Thyroid gland (tissue), 4 donors: ENCODE results near the gene CHTF18.
"Not testable (repeated sequence)": the region's sequence is repeated elsewhere in the genome, so short reads cannot be mapped to it uniquely, and the experiment has no call there.

Experiments used
- POLR2A ChIP-seq, 2 donors: fragments of 450-650 bp; IDR thresholded peaks; one replicate each; pipeline ENCODE4 v1.6.1; 2017; ENCODE audit warnings: antibody characterized with exemption in 2 of 2, mild to moderate bottlenecking in 2 of 2, moderate library complexity in 1 of 2
- TF ChIP-seq, protein P1 (sequence below), 6 experiments: fragments of 200-600 bp in 3 of 6; fragments of 450-650 bp in 3 of 6; sonication (generic) in 3 of 6; IDR thresholded peaks; one replicate each; pipeline ENCODE4 v1.5.1; 2016 to 2019; ENCODE audit warnings: antibody characterized with exemption in 6 of 6, mild to moderate bottlenecking in 2 of 6, inconsistent platforms in 1 of 6, moderate library complexity in 1 of 6

DNA sequence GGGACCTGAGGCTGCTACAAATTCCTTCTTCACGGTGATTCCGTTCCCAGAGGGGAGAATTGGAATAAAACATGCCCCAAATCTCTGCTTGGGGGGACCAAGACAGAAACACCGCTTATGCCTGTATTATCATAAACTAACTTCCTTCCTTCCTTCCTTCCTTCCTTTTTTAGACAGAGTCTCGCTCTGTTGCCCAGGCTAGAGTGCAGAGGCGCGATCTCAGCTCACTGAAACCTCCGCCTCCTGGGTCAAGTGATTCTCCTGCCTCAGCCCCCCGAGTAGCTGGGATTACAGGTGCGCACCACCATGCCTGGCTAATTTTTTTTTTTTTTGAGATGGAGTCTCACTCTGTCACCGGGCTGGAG is 31.6 kb downstream of the CHTF18 start:
- TF ChIP-seq, protein P1, sequence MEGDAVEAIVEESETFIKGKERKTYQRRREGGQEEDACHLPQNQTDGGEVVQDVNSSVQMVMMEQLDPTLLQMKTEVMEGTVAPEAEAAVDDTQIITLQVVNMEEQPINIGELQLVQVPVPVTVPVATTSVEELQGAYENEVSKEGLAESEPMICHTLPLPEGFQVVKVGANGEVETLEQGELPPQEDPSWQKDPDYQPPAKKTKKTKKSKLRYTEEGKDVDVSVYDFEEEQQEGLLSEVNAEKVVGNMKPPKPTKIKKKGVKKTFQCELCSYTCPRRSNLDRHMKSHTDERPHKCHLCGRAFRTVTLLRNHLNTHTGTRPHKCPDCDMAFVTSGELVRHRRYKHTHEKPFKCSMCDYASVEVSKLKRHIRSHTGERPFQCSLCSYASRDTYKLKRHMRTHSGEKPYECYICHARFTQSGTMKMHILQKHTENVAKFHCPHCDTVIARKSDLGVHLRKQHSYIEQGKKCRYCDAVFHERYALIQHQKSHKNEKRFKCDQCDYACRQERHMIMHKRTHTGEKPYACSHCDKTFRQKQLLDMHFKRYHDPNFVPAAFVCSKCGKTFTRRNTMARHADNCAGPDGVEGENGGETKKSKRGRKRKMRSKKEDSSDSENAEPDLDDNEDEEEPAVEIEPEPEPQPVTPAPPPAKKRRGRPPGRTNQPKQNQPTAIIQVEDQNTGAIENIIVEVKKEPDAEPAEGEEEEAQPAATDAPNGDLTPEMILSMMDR (IDR thresholded peaks at IDR 0.05): not testable (repeated sequence)
- not testable (repeated sequence) for TF ChIP-seq POLR2A (IDR thresholded peaks at IDR 0.05)
